IPS-15b (cell line): ENCODE data around the gene ASPN.

Source experiments
- H3K27me3 ChIP-seq: one replicate; pipeline ENCODE4 v1.6.1; 2013; ENCODE audit warnings: low read length; ENCODE audit not compliant: control insufficient read depth, insufficient read depth
- H3K36me3 ChIP-seq: one replicate; pipeline ENCODE4 v1.6.1; 2013; ENCODE audit warnings: low read length; ENCODE audit not compliant: control insufficient read depth, insufficient read depth
- H3K4me1 ChIP-seq: one replicate; pipeline ENCODE4 v1.6.1; 2013; ENCODE audit warnings: mild to moderate bottlenecking, low read length; ENCODE audit not compliant: control insufficient read depth, insufficient read depth
- H3K4me3 ChIP-seq: one replicate; pipeline ENCODE4 v1.5.1; 2013; ENCODE audit warnings: low read depth, low read length
- H3K9ac ChIP-seq: one replicate; pipeline ENCODE4 v1.6.1; 2013; ENCODE audit warnings: low read depth, mild to moderate bottlenecking, low read length
- H3K9me3 ChIP-seq: one replicate; pipeline ENCODE4 v1.6.1; 2013; ENCODE audit warnings: mild to moderate bottlenecking, low read length; ENCODE audit not compliant: control insufficient read depth, insufficient read depth

Gene ASPN

DNA sequence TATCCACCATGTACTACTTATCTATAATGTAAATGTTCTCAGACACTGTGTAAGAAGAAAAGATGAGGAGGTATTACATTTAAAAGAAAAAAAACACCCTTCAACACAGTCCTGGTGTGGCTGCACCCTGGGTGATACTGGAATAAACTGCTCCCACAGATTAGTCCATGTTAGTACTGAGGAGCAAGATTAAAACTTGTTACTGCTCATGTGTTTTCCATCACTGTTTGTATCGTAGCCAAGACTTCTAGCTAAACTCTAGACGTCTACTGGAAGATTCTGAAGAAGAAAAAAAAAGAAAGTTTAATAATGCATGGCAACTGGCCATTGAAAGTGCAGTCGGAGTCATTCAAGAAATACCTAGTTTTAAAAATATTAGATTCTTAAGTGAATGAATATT lies at the start of gene ASPN:
ASPN (minus strand) TSS at position 178 of the 400 bp plus-strand sequence.
- Histone ChIP-seq H3K4me1 (peaks cover 12% of the 10 kb centered on the region), H3K36me3 (no peaks in the 10 kb centered on the region), H3K9me3 (no peaks in the 10 kb centered on the region), H3K4me3 (no peak within 1 kb of the TSS), H3K27me3 (no peaks in the 10 kb centered on the region), H3K9ac (no peak within 1 kb of the TSS)

DNA sequence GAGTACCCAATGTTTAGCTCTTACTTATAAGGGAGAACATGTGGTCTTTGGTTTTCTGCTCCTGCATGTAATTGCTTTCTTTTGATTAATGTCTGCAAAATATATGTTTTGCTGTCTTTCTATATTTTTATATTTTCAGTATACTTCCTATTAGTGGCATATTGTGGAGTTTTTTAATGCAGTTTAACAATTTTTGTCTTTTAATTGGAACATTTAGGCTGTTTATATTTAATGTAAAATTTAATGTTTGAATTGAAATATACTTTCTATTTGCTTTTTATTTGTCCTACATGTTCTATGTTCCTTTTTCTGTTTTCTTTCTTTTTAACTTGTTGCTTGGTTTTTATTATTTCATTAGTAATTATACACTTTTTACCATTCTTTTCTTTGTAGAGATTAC lies 48.6 kb upstream of the ASPN start:
- no peaks in the 10 kb centered on the region for H3K4me1 ChIP-seq
- no peaks in the 10 kb centered on the region for H3K27me3 ChIP-seq
- H3K9ac ChIP-seq: no peak overlapping the region
- H3K4me3 ChIP-seq: no peak overlapping the region
- no peaks in the 10 kb centered on the region for H3K9me3 ChIP-seq
- H3K36me3 ChIP-seq: no peaks in the 10 kb centered on the region

DNA sequence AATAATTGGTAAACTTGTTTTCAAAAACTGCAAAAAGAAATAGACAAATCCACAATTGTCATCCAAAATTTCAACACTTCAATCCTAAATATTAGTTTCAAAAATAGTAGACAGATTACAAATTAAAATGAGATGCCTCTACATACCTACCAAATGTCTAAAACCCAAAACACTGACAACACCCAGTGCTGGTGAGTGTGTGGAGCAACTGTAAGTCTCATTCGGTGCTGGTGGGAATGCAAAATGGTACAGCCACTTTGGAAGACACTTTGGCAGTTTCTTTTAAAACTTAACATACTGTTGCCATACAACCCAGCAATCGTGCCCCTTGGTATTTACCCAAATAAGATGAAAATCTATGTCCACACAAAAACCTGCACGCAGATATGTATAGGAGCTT lies 46.8 kb upstream of the ASPN start:
- Histone ChIP-seq H3K9ac (no peak overlapping the region), H3K9me3 (no peaks in the 10 kb centered on the region), H3K27me3 (no peaks in the 10 kb centered on the region), H3K4me1 (no peaks in the 10 kb centered on the region), H3K36me3 (no peaks in the 10 kb centered on the region), H3K4me3 (no peak overlapping the region)

DNA sequence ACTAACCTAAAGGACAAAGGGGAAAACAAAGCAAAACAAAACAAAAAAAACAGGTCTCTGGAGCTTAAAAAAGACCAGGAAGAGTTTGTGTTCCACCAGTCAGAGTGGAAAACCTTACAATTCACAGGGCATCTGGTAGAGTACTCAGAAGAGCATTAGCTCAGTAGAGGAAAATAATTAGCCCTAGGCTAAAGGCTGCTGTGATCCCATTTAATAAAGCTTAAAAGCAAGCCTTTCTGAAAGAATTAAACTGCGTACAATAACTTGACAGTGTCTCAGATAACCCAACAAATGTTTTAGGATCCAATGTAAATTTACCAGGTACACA lies 46.2 kb upstream of the ASPN start:
- H3K4me1 ChIP-seq: no peaks in the 10 kb centered on the region
- no peaks in the 10 kb centered on the region for H3K36me3 ChIP-seq
- no peak overlapping the region for H3K9ac ChIP-seq
- H3K9me3 ChIP-seq: no peaks in the 10 kb centered on the region
- no peaks in the 10 kb centered on the region for H3K27me3 ChIP-seq
- no peak overlapping the region for H3K4me3 ChIP-seq

DNA sequence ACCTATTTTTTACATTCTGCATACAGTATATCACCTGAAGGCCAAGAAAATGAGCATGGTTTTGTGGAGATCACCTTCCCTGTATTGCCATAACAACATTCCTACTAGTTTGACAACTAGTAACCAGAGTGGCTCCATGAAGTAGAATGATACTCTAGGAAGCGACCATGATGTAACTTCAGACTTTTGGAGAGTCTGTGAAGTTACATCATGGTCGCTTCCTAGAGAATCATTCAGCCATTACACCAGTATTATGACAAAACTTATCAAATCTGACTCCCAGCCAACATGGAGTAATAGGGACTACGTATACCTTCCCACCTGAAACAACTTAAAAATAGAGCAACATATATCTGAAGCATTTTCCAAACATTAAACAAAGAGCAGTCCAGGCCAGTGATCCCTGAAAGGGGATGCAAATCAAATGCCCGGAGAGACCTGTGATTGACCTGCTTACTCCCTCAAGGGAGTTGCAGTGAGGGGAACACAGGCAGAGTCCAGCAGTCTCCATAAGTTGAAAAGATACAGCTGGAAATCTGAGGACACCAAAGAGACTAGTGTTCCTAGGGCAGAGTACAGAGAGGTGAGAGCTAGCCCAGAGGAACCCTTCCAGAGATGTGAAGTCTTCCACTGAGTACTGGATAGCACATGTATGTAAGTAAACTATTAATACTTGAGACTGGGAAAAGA lies 45.7 kb upstream of the ASPN start:
- Histone ChIP-seq H3K9ac (no peak overlapping the region), H3K4me1 (no peaks in the 10 kb centered on the region)

DNA sequence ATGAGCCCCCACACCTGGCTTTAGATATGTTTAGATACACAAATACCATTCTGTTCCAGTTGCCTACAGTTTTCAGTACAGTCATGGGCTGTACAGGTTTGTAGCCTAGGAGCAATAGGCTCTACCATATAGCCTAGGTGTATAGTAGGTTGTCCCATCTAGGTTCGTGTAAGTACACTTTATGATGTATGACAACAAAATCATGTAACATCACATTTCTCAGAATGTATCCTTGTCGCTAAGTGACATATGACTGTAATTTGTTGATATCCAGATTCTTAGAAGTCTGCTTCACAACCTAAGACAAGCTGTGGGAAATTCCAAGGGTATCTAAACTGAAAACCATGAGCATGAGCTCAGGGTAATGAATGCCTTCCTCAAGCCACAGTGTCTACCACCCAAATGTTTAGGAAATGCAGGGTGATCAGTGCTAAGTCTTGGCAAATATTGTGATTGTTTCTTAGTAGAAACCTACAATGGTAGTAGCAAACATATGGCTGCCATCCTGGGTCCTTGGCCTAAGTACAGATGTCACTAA lies 45.1 kb upstream of the ASPN start:
- no peak overlapping the region for H3K9ac ChIP-seq
- H3K4me3 ChIP-seq: no peak overlapping the region
- H3K27me3 ChIP-seq: no peaks in the 10 kb centered on the region
- H3K4me1 ChIP-seq: no peaks in the 10 kb centered on the region
- H3K9me3 ChIP-seq: no peaks in the 10 kb centered on the region
- no peaks in the 10 kb centered on the region for H3K36me3 ChIP-seq

More for the DNA sequence above, 45.7 kb upstream of the ASPN start:
- Histone ChIP-seq H3K4me3 (no peak overlapping the region), H3K9me3 (no peaks in the 10 kb centered on the region), H3K36me3 (no peaks in the 10 kb centered on the region), H3K27me3 (no peaks in the 10 kb centered on the region)

DNA sequence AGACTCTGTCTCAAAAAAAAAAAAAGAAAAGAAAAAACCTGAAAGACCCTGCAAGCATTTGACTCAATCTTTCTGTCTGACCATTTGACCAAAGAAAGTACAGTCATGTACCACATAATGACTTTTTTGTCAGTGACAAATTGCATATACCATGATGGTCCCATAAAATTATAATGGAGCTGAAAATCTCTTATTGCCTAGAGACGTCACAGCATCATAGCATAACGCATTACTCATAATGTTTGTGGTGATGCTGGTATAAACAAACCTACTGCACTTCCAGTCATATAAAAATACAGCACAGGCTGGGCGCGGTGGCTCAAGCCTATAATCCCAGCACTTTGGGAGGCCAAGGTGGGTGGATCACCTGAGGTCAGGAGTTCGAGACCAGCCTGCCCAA lies 43.0 kb upstream of the ASPN start:
- Histone ChIP-seq H3K4me1 (no peaks in the 10 kb centered on the region), H3K36me3 (no peaks in the 10 kb centered on the region), H3K9me3 (no peaks in the 10 kb centered on the region), H3K9ac (no peak overlapping the region), H3K4me3 (no peak overlapping the region), H3K27me3 (no peaks in the 10 kb centered on the region)

DNA sequence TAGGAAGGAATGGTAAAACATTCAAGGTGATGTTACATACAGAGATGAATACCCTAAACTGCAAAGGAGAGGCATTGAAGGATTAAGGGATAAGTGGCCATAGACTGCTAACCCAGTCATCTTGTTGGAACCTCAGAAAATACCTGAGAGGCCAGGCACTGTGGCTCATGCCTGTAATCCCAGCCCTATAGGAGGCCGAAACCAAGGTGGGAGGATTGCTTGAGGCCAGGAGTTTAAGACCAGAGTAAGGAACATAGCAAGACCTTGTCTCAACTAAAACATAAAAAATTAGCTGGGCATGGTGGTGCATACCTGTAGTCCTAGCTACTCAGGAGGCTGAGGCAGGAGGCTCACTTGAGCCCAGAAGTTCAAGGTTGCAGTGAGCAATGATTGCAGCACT lies 42.6 kb upstream of the ASPN start:
- Histone ChIP-seq H3K36me3 (no peaks in the 10 kb centered on the region), H3K27me3 (no peaks in the 10 kb centered on the region), H3K4me3 (no peak overlapping the region), H3K9ac (no peak overlapping the region), H3K4me1 (no peaks in the 10 kb centered on the region), H3K9me3 (no peaks in the 10 kb centered on the region)

DNA sequence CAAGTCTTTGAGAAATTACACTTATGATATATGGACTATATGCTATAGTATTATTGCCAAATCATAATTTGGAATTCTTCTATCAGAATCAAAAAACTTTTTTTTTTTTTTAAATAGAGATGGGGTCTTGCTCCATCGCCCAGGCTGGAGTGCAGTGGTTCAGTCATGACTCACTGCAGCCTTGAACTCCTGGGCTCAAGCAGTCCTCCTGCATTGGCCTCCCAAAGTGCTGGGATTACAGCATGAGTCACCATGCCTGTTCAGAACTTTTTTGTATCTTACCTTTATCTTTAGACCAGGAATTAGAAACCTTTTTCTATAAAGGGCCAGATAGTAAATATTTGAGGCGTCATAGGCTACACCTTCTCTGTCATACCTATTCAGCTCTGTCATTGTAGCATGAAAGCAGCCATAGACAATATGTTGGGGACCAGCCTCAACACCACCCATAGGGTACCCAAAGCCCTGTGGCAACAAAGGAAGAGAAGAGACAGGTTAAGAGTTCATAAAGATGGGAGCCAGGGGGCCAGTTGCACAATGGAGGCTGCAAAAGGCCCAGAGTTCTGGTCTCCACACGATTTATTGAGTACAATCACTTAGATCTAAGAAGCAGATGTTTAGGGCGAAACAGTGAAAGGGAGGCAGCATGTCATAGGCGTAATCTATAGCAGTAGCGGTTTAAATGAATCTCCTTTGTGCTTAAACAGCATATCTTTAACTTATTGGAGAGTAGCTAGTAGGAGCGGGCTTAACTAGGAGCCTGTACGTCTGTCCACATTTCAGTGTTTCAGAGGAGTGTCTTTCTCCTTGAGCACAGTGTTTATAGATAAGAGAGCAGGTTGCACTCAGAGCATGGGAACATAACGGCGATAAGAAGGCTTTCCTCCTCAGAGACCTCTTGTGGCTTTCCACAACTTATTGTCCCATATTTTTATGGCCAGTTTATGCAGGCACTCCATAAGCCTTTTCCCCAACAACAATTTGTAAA lies 41.0 kb upstream of the ASPN start:
- Histone ChIP-seq H3K36me3 (no peaks in the 10 kb centered on the region), H3K4me1 (no peaks in the 10 kb centered on the region), H3K27me3 (no peaks in the 10 kb centered on the region), H3K9me3 (no peaks in the 10 kb centered on the region), H3K4me3 (no peak overlapping the region), H3K9ac (no peak overlapping the region)

DNA sequence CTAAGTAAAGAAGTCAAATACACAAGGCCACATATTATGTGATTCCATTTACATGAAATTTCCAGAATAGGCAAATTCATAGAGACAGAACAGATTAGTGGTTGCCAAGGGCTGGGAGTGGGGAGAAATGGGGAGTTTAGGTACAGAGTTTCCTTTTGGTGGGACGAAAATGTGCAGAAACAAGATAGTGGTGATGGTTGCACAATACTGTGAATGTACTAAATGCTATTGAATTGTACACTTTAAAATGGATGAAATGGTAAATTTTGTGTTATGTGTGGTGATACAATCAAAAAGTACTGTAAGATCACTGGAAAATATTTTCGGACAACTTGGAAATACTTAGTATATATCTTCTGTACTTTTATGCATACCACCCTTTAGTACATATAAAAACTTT lies 38.5 kb upstream of the ASPN start:
- peaks cover 8% of the 10 kb centered on the region for H3K4me1 ChIP-seq
- no peak overlapping the region for H3K4me3 ChIP-seq
- H3K27me3 ChIP-seq: no peaks in the 10 kb centered on the region

DNA sequence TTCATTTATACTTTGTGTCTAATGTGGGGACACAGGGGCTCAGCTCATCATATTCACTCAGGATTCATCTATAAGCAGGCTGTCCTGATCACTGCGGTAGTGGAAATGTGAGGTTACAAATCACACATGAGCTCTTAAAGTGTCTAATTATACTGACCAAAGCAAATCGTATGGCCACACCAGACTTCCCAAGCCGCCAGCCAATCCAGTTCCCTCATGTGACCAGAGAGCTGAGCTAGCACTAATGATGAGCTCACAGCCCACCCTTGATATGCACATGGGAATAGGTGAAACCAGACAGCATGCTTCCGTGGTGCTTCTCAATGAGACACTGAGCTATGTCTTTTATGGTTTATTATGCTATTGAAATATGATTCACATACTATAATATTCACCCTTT lies 35.9 kb upstream of the ASPN start:
- no peaks in the 10 kb centered on the region for H3K9me3 ChIP-seq
- peaks cover 8% of the 10 kb centered on the region for H3K4me1 ChIP-seq
- H3K27me3 ChIP-seq: no peaks in the 10 kb centered on the region
- H3K4me3 ChIP-seq: no peak overlapping the region
- H3K9ac ChIP-seq: no peak overlapping the region
- no peaks in the 10 kb centered on the region for H3K36me3 ChIP-seq

More for the DNA sequence above, 38.5 kb upstream of the ASPN start:
- Histone ChIP-seq H3K36me3 (no peaks in the 10 kb centered on the region), H3K9ac (no peak overlapping the region), H3K9me3 (no peaks in the 10 kb centered on the region)

DNA sequence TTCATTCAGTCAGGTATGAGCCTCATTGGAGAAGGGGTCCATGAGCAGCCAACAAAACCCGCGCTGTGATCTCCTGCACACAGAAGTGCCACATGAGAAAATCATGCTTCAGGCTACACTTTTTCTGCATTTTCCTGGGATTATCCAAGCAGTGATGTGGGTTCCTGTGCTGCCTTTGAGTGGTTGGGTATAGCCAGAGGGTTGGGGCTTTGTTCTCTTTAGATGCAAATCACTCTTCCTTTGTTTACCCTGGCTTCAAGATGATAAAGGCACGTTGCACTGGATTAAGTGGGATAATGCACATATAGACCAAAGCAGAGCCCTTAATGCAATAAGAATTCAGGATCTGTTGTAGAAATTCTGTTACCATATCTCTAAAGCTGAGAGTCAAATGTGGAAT lies 34.7 kb upstream of the ASPN start:
- H3K9ac ChIP-seq: no peak overlapping the region
- H3K4me1 ChIP-seq: peaks cover 8% of the 10 kb centered on the region
- no peak overlapping the region for H3K4me3 ChIP-seq
- no peaks in the 10 kb centered on the region for H3K9me3 ChIP-seq
- H3K36me3 ChIP-seq: no peaks in the 10 kb centered on the region
- no peaks in the 10 kb centered on the region for H3K27me3 ChIP-seq
